ENCODE results near the gene OSTC. TPM values are rescaled to one million over a fixed set of nuclear protein-coding genes. Genes with fewer than 3 reads are reported as not detected.

Gene OSTC
- total RNA-seq = 64.6 TPM

DNA sequence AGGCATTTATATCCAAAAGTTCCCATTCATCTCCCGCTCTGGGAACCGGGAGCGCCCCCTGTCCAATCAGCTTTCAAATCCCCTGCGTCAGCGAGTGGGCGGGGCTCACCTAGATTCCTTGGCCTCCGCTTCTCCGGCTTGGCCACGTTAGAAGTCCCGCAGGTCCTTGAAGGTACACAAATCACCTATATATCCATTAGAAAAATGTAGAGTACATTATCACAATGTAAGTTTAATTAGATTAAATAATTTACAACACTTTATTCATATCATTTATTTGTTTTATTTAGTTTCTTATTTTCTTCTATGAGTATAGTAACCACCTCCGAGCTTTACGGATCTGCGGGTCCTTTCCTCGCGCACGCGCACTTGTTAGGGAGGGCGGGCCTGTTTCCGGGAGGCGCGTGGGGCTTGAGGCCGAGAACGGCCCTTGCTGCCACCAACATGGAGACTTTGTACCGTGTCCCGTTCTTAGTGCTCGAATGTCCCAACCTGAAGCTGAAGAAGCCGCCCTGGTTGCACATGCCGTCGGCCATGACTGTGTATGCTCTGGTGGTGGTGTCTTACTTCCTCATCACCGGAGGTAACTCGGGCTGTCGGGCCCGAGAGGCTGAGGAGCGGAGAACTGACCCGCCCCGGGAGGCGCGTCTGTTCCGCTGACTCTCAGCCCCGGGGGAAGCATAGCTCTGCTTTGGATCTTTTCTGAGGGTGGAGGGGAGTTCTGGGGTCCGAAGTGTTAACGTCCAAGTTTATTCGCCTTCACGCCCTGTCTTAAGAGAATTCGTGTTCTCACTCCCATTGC is at the start of gene OSTC:
OSTC (plus strand) TSS at position 388 of the 802 bp plus-strand sequence; CDS start at position 445, 57 bp downstream.

DNA sequence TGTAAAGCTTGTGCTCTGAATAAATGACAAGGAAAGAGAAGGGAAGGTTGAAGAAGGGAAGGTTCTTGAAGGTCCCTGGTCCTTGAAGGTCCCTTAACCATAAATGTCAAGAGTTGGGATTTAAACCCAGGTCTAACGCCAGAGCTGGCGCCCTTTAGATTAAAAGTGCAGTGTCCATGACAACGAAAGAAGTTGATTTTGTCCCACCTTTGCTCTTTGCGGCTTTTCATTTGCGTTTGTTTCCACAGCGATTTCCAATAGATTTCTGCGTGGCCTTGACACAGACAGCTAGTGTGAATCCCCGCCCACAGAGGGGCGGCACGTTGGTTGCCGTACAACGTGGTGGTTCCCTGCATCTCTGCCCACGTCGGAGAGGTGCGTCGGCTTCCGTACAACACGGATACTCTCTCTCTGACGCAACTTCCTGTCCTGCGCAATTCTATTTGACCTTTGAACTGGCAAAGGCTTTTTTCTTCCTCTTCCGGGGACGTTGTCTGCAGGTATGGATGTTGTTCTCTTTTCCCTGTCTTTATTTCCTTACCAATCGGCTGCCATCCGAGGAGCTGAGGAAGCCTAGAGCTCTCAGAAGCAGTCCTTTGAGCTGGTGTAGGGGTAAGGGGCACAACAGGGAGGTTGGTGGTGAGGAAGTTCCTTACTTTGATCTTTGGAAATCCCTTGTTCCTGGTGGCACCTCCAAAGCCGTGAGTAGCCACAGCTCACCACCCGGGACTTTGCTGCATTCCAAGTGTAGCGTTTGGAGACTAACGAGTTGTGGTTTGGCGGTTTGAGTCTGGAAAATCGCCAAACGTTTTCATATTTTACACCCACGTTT is 30.1 kb upstream of the OSTC start, which contains the start of gene RPL34:
RPL34 (plus strand) TSS at position 476 of the 832 bp plus-strand sequence. CDS start 1,384 bp downstream, outside the sequence.

Small RNAs within 50 kb of the gene (small RNA-seq; reads per million reads assigned to genes)
- gene RNU6-431P = not detected

Other genes starting within 250 kb of the OSTC start
- gene RPL34, start 30.0 kb upstream of the OSTC start, total RNA-seq = 1,313 TPM
- gene ETNPPL, start 112.5 kb downstream of the OSTC start, total RNA-seq = 7.2 TPM